Activated naive CD4-positive, alpha-beta T cell treated with anti-CD3 and anti-CD28 coated beads, Interleukin-2, amount 50 U/mL, for 16 hours (primary cell): ENCODE measurements around the gene SYMPK.

Experiments
- DNase-seq: peaks from one replicate; pipeline ENCODE4 v3.0.0-alpha.2; 2020

The SYMPK gene

DNA sequence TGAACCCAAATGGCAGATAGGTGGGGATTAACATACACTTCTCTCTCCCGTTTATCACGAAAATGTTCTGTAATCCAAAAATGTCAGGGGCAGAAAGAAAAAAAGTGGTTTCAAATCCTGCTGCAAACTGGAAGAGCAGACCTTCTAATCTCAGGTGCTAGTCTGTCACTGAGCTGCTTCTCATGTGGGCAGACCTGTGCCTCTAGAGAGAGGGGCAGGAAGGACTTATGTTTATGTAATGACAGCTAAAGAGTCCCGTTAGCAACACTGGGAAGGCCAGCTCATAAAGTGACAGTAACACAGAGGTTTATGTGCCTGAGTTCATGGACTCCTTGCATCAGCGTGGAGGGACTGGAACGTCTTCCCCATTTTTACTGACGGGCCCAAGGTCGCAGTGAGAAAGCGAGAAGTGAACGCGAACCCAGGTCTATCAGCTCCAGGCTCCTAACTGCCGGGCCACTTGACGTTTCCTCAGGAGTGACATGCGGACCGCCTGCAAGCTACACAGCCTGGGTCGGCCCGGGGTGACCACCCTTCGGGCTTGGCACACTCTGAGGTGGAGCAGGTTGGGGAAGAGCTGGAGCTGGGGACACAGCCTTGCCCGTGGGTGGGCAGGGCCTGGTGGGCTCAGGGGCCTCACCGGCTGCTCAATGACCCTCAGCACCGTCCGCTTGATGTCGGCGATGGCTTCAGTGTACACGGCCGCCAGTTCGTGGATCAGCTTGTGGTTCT lies 38.2 kb downstream of the SYMPK start:
- no peak for DNase-seq

DNA sequence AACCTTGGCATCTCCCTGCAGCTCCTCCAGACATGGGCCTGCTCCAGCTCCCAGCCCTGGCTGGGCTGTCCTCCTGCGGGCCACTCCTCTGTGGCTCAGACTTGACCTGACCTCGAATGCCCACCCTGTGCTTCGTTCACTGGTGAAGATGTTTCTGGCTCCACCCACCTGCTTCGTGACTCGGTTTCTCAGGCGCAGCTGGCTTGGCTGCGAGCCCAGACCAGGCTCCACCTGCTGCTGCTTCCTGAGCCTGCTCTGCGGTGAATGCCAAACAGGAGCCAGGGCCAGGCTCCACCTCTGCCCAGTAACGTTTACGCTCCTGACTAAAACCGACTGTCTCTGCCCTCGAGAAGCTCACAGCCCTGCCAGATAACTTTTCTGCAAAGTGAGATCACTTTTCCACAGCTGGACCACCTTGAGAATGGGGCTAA lies 38.9 kb downstream of the SYMPK start:
- no peak for DNase-seq

DNA sequence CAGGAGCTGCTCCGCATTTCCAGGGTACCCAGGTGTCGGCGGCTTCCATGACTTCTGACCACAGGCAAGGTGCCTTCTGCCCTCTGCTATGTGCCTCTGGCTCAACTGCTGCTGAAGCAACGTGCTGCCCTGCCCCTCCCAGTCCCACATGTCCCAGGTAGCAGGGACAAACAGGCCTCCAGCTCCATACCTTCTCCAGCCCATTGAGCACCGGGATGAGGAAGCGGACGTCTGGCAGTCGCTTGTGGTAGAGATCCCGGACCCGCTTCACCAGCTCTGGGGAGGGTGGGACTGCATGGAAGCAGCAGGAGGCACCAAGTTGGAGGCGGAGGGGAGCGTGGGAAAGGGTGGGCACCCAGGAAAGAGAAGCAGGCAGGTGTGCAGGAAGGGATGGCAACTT lies 39.8 kb downstream of the SYMPK start:
- no peak for DNase-seq

DNA sequence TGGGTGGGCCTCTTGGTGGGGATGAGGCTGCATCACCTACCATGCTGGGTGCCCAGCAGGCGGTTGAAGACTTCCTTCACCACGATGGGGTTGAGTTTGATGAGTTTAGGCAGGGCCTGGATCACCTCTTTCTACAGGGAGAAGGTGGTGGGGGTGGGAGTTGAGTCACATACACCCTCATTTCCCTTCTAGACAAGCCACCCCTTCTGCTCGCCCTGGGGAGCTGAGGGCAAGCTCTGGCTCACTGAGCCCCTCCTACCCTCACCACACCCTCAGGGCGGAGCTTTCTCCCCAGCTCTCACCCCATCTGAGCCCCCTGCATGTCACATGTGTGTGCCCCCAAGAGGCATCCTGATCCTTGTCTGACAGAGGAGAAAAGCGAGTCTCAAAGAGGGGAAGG lies 40.2 kb downstream of the SYMPK start:
- DNase-seq: no peak

DNA sequence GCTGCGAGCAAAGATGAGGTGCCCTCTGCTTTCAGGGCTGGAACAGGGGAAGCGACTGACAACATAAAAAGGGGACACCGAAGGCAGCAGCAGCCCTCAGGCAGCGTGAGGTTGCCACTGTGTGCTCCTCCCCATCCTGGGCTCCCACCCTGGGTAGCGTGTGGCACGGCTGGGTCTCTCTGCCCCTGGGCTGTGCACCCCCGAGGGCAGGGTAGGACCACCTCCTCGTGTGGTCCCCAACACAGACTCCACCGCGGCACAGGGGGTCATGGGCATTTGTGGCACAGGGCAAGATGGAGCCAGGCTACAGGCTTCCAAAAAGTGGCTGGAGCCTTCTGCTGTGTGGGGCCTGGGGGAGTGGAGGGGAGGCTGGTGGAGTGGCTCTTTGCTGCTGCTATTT lies 41.4 kb downstream of the SYMPK start:
- DNase-seq: no peak

DNA sequence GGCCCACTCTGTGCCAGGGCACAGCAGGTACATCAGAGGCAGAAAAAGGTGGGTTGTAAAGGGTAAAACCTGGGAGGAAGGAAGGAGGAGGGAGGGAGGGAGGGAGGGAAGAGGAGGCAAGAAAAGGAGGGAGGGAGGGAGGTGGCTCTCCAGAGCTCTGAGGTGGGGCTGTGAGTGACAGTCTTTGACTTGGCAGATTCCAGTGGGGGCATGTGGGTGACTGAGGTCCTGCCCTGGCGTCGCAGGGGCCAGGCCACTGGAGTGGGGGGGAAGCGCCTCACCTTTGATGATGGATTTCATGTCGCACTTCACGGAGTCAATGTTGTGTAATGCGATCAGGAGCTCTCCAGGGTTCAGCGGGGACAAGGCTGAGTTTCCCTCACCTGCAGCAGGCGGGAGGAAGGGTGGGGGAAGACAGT lies 41.8 kb downstream of the SYMPK start:
- DNase-seq: no peak

DNA sequence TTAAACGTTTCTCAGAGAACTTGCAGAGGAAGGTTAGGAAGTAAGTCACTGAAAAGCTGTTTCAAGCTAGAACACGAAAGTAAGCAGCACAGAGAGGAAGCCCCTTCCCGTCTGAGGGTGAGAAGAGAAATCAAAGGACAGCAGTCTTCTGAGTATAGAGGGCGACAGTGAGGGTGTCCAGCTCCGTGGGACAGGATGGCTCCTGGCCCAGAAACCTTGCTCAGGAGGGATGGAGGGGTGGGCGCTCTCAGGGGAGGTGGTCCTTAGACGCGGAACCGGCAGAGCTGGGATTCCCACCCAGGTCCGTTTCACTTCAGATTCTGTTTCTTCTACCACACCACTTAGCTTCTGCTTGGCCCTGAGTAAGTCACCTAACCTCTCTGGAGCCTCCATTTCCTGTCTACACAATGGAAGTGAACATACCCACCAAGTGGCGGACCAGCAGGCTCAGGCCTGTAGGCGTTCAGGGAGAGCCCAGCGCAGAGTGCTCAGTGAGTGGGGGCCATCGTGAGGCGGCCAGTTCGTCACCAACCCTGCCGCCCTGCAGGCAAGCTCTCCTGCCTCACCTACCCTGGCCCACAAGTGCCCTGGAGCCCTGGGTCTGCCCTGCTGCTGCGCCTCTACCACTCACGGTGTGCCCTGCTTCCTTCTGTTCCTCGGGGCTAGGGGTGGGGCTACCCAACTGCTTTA lies 42.4 kb downstream of the SYMPK start:
- no peak for DNase-seq

DNA sequence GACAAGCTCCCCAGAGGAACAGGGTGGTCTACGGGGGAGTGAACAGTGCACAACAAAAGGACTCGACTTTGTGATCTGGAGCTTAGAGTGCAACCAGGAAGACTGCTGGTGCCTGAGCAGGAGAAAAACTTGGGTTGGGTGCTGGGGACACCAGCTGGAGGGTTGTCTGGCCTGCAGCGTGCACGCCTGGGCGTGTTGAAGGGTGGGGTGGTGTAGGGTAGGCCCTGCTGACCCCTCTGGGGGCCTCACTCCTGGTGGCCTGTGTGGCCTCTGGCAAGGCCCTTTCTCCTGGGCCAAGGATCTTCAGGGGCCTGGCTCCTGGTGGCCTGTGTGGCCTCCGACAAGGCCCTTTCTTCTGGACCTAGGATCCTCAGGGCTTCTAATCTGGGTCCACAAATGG lies 43.2 kb downstream of the SYMPK start:
- DNase-seq: no peak

DNA sequence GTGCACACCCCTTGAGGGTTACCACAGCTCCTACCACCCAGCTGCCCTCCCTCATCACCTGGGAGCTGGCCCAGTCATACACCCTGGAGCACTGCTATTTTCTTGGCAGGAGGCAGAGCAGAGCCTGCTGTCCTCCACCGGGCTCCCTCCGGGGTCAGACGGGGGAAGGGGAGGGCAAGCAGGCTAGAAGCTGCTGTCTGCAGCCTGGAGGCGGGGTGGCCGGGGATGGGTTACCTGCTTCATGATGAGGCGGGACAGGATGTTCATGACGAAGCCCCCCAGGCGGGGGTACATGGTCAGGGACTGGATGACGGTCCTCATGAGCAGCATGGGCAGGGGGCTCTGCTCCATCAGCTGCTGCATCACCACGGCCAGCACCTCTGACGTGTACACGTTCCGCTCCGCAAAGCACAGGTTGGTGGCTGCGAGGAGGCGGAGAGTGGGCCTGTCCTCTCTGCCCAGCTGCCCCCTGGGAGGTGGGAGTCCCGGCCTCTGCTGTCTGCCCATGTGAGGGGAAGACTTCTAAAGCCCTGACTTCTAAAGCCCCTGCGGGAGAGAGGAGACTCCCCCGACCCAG lies 45.1 kb downstream of the SYMPK start:
- DNase-seq: no peak

DNA sequence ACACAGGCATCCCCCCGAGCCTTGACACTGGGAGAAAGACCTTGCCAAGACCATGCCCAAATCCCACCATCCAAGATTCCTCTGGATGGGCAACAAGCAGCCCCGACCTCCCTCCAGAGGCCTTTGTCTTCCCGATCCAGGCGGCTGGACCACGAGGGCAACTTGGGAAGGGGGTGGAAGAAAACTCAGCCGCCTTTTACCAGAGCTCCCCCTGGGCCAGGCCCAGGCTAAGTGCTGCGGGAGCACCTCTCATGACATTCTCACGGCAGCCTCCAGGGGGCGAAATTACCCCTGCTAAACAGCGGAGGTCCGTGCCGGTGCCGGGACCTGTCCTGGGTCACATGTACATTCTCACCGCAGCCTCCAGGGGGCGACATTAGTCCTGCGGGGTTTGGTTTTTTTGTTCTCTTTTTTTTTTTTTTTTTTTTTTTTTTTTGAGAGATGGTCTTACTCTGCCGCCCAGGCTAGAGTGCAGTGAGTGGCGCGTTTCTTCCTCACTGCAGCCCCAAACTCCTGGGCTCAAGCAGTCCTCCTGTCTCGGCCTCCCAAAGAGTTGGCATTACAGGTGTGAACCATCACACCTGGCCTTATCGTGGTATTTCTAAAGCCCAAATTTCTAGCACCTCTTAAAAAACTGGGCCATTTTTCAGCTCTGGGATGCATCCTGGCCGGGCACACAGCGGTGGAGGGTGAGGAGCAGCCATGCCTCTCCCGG lies 45.8 kb downstream of the SYMPK start:
- peak; percentile 96 for DNase-seq

DNA sequence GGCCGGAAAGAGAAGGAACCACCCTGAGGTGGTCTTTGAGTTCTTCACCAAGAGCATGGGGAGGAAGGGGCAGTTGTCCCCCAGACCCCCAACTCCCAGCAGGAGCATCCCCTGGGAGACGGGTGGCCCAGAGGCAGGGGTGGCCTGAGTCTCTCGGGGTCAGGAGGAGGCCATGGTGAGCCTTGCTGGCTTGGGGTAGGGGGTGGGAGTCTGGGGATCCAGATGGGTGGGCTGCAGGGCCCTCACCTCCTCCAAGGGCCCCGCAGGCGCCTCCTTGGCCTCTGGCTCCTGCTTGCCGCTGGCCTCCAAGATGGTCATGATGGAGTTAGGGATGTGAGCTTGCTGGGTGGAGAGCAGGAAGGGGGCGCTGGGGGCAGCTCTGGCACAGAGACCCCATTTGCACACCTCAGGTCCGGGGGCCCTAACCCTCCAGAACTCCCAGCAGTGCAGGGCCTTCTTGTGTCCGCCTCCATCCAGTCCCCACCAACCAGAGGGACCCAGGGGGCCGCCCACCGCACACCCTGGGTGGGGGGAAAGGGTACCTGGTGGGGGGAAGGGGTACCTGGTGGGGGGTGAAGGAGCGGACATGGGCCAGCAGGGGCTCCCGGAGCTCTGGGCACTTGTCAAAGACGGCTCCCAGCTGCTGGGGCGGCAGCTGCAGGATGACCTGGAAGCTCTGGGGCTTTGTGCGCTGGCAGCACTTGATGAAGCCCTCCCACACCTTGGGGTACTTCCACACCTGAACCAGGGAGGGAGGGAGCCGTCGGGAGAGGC lies 46.5 kb downstream of the SYMPK start:
- no peak for DNase-seq

DNA sequence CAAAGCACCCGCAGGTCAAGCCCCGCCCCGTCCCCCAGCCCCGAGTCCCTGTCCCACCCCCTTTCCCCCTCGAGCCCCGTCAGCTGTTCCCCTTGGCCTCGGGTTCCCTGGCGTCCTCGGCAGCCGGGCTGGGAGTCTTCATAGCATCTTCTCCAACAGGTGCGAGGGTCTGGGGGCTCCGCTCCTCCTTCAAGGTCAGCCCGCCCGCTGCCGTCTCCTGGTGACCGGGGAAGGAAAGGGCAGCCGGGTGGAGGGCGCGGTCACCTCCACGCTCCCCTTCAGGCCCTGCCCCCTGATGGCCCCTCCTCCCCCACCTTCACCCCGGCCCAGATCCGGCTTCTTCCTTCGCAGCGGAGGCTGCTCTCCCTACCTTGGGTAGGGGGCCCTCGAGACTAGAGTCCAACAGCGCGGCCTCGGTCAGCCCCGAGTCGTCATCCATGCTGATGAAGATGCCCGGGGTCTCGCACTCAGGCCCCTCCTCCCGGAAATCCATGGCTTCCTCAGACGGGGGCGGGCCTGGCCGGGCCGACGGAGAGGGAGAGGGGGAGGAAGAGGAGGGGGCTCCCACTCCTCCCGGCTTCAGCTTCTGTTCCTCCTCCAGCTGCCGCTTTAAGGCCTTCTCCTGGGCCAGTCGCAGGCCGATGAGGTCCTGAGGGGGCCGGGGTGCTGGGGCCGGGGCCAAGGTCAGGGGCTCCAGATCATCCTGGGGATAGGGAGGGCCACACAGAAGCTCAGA lies 47.3 kb downstream of the SYMPK start:
- no peak for DNase-seq

DNA sequence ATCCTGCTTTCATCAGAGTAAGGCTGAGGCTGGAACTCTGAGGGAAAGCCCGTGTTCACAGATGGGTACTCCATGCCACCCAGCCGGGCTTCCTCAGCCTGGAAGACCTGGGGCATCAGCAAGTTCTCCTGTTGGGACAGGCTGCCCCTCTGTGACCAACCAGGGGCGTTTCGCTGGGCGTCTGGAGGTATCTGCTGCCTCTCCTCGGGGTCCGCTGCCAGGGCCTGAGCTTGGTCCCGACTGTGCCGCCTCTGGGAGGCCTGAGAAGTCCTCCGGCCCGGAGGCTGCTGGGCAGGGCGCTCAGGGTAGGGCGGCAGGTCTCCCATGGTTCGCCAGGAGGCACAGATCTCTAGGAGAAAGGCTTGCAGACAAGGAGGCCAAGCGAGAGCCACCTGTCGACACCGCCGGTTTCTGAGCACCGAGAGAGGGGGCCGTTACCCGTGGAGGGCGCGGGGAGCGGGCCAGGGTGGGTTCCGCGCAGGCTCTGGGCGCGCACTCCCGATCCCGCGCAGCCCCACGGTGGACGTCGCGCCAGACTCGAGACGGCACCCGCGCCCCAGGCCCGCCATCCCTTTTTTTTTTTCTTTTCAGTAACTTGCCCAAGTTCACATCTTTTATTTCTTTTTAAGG lies 48.0 kb downstream of the SYMPK start, which contains the start of gene RSPH6A:
Gene RSPH6A (minus strand): TSS at position 458 of the 630 bp plus-strand sequence. CDS start 132 bp downstream, at position 326.
- DNase-seq: no peak

DNA sequence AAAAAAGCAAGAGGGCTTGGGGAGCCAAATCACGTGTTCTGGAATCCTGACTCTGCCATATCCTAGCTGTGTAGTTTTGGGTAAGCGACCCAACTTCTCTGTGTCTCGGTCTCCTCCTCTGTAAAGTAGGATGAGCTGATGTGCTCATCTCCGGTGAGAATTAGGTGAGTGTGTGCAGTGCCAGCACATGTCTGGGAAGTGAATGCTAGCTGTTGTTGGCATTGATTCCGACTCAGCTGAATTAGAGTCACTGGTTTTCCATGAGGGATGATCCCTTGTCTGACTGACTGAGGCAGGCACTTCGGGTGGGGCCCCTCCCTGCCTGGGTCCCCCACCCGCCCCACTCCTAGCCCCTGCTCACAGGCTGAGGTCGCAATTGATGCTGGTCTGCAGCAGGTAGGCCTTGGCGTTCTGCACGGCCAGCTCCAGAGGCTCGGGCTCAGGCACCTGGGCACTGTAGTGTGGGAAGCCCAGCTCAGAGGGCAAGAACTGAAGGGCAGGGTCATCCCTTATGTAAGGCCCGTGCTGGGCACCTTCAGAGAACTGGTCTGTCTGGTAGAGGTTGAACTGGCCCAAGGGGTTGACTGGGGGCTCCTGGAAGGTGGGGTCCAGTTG lies 48.7 kb downstream of the SYMPK start:
- DNase-seq: no peak

DNA sequence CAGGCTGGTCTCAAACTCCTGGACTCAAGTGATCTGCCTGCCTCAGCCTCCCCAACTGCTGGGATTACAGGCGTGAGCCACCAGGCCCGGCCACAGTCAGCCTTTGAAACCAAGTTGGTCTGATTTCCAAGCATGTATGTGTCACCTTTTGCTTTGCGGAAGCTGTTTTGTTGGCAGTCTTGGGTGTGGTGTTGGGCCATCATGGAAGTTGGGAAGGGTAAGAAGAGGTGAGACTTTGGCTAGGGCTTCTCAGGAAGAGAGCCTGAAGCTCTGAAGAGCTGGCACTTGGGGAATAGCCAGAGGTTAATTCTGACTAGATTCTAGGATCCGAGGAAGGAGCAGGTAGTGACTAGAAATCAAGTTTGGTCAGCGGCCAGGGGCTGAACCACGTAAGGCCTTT lies 50.6 kb downstream of the SYMPK start:
- DNase-seq: no peak

DNA sequence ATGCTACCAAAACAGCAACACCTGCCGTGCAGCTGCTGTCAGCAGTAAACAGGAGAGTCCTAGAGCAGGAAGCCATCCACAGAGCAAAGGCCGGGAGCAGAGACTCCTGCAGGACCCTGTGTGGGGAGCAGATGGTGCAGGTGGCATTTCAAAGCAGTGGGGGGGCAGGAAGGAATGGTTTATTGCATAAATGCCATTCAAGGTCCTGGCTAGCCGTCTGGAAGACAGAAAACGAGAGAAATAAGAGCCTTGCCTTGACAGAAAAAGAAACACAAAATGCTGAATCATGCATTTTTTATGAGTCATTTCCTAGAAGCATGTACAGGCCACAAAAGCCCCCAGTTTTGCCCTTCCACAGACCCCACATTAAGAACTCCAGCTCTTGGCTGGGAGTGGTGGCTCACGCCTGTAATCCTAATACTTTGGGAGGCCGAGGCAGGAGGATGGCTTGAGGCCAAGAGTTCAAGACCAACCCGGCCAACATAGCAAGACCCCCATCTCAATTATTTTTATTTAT lies 53.2 kb downstream of the SYMPK start:
- no peak for DNase-seq

DNA sequence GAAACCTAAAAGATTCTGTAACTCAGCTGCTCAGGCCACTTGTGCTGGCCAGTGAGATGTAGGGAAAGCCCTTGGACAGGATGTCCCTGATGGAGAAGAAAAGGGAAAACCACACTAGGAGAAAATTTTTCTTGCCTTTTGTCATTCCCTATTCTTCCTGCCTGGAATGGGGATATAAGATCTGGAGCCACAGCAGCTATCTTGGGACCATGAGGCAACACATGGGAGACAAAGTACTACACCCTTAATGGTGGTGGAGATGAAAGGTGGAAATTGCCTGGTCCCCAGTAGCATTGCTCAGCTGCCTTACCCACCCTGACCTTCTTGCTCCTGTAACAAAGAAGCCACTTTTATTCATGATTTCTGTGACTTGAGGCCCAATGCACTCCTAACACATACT lies 57.2 kb downstream of the SYMPK start:
- no peak for DNase-seq

DNA sequence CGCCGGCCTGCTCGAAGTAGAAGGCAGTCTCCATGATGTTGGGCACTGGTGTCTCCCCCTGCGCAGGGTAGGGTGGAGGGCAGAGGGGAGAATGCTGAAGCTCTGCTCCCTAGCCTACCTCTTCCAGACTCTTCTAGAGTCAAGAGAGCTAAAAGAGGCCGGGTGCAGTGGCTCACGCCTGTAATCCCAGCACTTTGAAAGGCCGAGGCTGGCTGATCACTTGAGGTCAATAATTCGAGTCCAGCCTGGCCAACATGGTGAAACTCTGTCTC lies 58.1 kb downstream of the SYMPK start:
- DNase-seq: no peak

DNA sequence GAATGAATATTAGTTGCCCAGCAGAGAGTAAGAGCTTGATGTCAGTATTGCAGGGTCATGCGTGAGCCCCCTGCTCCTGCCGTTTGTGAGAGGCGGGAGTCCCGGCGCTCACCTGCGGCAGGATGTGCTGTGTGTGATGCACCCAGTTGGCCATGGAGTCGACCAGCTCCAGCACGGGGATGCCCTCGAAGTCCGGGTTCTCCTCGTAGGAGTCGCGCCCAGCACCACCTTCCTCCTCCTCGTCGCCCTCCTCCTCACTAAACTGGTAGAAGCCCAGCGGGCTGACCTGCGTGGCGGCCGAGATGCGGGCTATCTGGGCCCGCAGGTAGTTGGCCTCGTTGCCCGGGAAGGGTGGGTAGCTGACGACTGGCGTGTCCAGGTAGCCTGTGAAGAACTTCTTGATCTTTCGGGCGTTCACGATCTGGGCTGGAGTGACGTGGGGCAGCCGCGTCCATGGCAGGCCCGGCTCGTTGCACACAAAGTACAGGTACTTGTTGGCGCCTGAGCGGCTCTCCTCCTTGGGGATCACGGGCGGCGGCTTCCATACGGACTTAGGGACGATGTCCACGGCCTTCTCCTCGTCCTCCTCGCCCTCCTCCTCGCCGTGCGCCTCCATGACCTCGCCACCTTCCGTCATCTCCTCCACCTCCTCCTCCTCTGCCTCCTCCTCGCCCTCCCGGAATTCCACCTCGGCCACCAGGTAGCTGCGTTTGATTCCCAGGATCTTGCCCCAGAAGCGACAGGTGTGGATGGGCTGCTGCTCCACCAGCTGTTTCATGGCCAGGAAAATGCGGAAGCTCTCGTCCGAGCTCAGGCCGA lies 58.6 kb downstream of the SYMPK start:
- DNase-seq: no peak

DNA sequence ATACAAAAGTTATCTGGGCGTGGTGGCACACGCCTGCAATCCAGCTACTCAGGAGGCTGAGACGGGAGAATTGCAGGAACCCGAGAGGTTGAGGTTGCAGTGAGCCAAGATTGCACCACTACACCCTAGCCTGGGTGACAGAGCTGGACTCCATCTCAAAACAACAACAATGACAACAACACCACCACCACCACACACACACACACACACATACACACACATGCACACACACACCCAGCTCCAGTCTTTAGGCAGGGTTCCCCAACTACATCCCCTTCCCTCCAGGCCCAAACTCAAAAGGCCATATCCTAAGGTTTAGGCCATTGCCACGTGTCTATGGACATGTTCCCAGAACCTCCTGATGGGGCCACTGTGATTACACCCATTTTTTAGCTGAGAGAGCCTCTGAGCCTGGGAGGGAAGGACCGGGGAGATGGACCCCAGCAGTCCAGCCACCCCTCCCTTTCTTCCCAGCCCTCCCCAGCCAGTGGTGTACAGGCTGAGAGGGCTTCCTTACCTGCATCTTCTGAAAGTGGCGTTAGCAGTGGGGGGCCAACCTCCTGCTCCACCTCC lies 61.3 kb downstream of the SYMPK start:
- no peak for DNase-seq
